NCI-H460 (cell line): ENCODE results near the gene DCXR. TPM values are rescaled to one million over a fixed set of nuclear protein-coding genes. Genes with fewer than 3 reads are reported as not detected.

Experiments
- DNase-seq: peaks from one replicate; pipeline ENCODE4 v3.0.0-alpha.2; 2016; ENCODE audit warnings: low read depth; ENCODE audit errors: extremely low read depth
- total RNA-seq: library from RNA; depleted of rRNA; stranded (reverse); fragments of >200 nt; shearing (Covaris generic); gene quantifications from 2 replicates; pipeline ENCODE4 v1.2.3, GENCODE V29; 2014

The DCXR gene
- total RNA-seq, 1 experiment from 2014 or later = 44.3 TPM

DNA sequence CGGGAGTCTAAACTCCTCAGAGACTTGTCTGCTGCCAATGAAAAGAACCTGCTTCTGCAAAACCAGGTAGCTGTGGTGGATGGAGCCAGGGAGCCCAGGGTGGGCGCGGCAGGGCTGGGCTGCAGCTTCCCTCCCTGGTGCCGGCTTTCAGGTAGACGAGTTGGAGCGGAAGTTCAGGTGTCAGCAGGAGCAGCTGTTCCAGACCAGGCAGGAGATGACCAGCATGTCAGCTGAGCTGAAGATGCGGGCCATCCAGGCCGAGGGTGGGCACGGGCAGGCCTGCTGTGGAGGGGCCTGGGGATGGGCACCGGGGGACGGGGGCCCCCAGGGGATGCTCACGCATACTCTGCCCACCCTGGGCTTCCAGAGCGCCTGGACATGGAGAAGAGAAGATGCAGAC lies 9.3 kb downstream of the DCXR start:
- DNase-seq = no peak

DNA sequence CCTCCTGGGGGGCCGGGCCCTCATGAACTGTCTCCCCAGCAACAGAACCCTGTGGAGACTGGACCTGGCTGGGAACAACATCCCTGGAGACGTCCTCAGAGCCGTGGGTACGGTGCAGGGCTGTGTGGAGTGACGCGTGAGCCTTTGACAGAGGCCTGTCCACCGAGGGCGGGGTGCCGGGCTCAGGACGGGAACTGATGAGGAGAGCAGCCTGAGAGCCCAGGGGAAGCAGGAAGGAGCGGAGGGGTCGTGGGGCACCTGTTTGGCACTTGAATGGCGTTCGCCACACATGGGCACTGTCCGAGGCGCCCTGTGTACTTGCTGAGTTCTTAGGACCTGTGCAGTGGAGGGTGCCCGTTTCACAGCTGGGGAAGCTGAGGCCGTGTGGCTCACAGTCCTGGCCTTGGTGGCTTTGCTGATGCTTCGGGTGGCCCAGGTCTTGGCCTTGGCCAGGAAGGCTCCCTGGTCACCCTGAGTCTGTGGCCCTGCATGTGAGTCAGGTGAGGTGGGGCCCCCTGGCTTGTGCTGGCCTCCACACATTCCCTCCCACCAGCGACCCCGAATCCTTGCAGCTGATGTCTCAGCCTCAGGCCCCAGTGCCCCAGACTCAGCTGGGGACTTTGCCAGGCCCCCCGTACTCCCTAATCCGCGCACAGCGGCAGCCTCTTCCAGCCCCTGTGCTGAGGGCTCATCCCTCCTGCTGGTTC lies 11.9 kb downstream of the DCXR start:
- DNase-seq = no peak

DNA sequence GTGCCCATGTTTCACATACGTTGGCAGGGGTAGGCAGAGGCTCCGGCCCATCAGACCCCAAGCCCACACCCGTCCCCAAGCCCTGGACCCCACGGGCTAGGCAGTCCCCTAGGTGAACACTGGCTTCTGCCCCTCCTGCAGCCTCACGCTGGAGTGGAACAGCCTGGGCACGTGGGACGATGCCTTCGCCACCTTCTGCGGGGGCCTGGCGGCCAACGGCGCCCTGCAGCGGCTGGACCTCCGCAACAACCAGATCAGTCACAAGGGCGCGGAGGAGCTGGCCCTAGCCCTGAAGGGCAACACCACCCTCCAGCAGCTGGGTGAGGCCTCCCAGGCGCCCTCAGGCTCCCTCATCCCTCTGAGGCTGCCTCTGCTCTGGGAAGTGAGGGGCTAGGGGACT lies 12.6 kb downstream of the DCXR start:
- no peak for DNase-seq

DNA sequence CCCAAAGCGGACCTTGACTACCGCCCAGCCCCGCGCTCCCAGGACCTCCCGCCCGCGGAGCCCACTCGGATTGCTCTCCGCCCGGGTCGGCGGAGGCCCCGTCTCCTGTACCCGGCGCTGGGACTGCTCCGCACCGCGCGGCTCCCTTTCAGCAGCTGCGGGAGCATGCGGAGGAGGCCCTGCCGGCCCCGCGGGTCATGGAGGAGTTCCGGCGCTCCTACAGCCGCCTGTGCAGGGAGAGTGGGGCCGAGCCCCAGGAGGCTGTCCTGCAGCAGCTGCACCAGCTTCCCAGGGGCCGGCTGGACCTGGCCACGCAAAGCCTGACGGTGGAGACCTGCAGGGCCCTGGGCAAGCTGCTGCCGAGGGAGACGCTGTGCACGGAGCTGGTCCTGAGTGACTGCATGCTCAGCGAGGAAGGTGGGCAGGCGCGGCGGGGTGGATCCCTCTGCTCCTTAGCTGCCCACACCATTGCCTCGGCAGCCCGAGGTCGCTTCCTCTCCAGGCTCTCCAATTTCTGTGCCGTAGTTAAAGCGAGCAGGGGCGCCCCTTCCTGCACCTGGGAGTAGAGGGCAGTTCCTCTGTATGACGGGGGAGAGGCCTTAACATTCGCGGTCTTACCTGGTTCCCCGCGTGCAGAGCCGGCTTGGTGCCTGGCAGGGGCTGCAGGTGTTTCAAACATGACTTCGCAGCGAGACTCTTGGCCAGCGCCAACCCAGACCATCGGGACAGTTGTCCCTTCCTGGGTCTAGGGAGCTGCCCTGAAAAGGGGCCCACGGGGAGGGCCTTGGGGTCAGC lies 13.9 kb downstream of the DCXR start:
- DNase-seq = no peak

DNA sequence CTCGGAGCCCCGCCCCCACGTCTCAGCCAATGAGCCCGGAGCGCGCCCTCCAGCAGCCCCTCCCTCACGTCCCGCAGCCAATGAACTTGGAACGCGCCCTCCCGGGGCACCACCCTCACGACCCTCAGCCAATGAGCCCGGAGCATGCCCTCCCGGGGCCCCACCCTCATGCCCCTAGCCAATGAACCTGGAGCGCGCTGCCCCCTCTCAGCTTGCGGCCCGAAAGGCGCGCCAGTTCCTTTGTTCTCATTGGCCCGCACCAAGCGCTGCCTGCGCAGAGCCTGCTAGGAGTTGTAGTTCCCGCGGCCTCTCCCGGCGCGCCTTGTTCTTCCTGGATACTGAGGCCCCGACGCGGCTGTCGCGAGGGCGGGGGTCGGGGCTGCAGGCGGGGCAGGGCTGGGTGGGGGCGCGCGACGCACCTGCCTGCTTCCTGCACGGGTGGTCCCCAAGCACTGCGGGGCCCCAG lies 14.5 kb downstream of the DCXR start, which contains the start of gene LRRC45:
LRRC45 (plus strand) TSS at position 325 of the 466 bp plus-strand sequence. CDS start 339 bp downstream, outside the sequence.
- peak; percentile 99 for DNase-seq

DNA sequence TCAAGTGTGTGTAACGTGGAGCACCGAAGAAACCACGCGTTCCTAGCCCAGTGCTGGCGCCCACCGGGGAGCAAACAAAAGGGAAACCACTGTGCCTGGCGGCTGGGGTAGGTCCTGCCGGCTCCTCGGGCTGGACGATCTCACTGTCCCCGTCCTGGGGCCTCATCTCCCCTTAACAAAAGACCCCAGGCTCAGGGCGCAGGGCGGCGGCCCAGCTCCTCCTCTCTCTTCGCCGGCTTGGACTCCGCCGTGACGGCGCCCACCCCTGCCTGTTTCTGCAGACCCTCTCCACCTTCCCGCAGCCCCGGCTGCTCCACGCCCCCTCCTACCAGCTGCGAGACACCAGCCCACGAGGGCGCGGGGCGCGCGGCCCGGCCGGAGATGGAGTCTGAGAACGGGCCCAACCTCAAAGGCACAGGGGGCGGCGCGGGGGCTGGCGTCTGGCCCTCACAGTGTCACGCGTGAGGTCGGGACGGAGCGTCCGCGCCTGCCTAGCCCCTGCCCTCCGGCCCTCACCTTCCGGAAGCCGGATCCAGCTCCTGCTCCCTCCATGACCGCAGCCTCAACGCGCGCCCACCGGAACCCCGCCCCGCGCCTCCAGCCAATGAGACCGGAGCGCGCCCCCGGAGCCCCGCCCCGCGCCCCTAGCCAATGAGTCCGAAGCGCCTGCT lies 15.1 kb downstream of the DCXR start, which contains the start of gene CENPX:
CENPX (minus strand) TSS at position 569 of the 671 bp plus-strand sequence; CDS start at position 552, 17 bp downstream.
- no peak for DNase-seq

DNA sequence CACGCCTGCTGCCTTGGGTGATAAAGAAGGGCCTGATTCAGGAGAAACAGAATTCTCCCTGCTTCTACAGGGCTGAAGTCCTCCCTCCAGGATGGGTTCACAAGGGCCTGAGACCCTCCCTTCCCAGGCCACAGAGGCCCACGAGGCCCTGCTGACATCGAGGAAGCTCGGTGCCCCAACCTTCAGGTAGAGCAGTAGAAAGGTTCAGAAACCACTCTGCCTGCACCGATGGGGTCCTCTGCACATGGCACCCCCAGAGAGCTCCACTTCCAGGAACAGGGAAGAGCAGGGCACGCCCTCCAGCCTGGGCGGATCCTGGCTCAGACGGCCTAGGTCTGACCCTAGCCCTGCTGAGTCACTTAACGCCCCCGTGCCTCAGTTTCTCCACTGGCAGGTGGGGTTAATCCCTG lies 15.6 kb downstream of the DCXR start:
- no peak for DNase-seq

DNA sequence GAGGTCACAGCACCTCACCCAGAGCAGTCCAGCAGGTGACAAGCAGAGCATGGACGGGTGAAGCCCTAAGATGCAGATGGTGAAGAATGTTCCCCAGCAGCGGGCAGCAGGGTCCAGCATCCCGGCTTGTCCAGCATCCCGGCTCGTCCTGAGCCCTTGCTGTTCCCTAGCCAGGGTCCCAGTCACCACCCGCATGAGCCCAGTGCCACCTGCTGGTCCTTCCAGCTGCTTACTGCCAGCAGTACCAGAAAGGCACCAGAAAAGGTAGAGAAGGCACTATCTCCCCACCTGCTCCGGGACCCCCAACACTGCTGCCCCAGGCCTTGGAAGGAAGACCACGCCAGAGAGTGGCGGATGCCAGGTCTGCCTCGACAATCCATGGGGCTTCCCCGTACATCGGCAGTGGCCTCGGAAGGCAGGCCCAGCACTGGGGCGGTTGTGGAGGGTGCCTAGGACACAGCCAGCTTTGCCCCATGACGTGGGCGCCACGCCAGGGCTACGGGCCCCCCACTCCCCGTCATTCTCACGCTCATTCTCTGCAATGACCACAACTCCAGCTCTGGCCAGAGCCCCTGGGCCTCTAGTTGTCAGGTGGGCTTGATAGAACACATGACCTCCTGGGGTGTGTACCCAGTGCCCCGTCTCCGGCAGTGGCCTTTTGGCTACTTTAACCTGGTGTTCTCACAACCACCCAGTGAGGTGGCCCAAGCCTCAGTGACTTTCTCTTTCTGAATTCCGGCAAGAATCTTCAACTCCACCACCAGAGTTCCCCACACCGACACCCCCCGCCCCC lies 16.2 kb downstream of the DCXR start:
- DNase-seq = peak; percentile 80

DNA sequence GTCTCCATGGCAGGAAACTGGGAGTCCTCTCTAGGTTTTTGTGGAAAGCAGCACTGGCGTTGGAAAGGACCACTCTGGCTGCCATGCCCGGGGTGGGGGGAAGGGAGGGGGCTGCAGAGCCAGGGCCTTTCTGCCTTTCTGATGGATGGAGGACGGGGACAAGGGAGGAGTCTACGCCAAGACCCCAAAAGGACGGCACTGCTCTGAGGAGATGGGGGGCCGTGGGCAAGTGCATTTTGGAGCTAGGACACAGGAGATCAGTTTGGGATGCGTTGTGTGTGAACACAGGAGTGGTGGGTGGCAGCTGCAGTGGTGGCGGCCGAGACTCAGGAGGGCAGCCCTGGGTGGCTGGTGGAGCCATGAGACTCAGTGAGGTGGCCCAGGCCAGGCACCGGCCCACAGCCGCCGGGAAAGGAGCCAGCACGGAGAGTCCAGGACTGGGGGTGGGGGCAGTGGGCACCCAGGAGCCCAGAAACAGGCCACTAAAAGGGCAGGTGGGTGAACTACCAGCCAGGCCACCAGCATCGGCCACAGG lies 16.9 kb downstream of the DCXR start:
- DNase-seq = no peak

DNA sequence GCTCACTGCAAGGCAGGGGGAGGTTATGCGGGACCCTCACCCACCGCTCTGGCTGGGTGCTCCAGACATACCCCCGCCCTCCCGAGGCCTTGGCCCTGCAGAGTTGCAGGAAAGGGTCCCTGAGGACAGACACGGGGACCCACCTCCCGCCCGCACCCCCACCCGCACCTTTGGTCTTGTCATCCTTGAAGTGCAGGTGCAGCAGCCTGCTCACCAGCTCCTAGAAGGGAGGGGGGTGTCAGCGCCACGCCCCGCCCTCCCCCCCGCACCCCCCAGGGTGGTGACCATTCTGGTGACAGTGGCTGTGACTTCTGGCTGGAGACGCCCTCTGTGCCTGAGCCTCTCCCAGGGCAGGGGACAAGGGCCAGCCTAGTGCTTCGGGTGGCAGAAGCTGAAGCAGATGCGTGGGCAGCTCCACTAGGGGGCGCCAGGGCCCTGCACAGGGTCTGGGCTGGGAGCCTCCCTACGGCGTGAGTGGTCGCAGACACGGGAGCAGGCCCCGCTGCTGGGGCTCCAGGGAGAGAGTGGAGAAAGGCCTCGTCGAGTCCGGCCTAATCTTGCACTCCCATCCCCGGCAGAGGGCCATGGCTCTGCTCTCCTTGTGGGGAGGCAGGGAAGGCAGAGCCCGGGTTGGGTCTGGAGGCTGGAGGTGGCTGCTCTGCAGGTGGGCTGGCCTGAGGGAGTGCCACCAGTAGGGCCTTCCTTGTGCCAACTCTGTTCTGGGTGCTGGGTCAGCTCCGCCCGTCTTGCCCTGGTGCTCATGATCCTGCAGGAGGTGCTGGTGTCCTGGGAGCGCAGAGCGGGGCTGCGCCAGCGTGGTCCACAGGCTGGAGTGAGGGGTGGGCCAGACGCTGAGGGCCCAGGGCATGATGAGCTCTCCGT lies 17.6 kb downstream of the DCXR start:
- peak; percentile 49 for DNase-seq

DNA sequence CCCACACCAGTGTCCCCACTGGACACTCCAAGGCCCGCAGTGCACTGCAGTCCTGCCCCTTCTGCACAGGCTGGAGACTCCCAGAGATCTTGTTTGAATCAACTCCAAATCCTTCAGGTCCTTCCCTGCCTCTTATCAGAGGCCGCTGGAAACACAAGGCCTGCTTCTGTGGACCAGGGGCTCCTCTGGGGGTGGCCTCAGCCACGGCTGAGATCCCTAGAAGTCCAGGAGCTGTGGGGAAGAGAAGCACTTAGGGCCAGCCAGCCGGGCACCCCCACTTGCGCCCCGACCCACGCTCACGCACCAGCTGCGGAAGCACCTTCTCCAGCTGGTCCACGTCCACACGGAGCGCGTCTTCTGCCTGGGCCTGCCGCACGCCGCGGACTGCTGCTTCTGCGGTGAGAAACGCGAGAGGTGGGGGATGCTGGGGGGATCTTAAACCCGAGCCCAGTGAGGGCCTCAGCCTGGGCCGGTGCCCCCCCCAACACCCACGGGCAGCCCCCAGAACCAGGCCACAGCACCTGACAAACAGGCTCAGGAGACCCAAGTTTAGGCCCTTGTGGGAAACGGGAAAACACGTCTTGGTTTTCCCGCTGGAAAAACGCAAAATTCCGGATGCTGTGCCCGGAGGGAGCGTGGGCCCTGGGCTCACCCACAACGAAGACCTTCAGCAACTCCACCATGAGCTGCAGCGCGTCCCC lies 18.4 kb downstream of the DCXR start:
- no peak for DNase-seq

DNA sequence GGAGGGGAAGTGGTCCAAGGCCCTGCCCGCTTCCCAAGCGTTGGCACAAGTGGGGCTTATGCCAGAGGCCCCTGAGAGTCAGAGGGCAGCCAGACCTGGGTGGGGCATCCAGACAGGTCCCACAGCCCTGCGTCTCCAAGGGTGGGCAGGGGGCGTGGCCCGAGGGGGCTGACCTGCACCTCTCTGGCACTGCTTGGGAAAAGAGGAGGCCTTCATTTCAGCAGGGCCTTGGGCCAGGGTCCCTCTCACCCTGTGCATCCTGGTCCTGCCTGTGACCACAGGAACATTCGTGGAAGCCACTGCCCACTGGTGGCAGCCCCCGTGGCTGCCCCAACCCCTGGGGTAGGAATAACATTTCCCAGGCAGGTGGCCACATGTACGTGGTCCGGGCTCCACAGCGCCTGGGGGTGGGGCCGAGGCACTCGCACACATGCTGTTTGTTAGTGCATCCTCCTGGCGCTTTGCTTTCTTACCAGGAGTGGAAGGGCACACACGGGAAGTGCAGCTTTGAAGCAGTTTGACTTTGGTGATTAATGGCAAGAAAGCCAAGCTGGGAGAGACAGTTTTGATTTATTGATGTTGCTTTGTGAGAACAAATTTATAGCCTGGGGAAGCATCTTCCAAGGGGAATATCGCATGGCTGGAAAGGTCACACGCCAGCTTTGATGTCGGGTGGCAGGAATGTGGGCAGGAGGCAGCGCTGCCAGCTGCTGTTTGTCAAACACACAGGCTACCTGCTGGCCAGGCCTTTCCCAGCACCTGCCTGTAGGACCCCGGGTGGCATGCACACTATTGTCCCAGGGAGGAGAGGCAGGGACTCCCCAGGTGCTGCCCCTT lies 19.1 kb downstream of the DCXR start:
- DNase-seq = no peak

DNA sequence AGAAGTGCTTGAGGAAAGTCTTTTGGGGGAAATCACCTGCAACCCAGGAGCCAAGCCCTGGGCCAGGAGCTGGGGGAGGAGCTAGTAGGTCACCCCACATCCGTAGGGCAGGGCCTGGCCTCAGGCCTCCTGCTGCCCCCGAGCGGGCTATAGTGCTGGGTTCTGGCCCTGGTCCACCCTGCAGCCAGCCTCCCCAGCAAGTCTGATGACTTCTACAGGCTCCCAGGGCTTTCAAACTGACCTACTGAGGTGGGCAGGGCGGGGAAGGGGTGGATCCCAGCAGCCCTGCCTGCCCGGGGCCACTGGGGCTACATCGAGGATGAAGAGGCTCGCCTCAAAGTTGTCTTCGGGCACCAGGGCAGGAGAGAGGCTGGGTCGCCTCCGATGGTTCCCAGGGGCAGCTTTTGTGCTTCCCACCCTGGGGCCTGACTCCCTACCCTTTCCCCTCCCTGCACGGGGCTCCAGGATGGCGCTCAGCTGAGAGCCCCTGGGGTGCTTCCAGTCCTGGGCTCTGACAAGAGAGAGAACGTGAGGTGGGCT lies 19.8 kb downstream of the DCXR start:
- DNase-seq = no peak

DNA sequence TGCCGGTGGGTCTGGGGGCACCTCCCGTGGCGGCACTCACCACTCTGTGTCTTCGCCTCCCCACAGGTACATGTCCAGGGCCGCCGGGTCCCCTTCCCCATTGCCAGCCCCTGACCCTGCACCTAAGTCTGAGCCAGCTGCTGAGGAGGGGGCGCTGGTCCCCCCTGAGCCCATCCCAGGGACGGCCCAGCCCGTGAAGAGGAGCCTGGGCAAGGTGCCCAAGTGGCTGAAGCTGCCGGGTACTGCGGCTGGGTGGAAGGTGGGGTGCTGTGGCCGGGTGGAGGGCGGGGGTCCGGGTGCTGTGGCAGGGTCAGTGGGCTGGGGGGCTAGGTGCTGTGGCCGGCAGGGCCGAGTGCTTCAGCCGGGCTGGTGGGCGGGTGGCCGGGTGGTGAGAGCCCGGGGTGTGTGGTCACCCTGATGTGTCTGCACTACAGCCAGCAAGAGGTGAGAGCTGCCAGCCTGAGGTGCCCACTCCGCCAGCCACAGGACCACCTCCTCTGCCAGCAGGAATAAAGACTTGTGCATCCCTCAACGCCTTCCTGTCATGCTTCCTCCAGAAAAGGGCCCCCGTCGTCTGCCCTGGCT lies 20.5 kb downstream of the DCXR start:
- DNase-seq = no peak

DNA sequence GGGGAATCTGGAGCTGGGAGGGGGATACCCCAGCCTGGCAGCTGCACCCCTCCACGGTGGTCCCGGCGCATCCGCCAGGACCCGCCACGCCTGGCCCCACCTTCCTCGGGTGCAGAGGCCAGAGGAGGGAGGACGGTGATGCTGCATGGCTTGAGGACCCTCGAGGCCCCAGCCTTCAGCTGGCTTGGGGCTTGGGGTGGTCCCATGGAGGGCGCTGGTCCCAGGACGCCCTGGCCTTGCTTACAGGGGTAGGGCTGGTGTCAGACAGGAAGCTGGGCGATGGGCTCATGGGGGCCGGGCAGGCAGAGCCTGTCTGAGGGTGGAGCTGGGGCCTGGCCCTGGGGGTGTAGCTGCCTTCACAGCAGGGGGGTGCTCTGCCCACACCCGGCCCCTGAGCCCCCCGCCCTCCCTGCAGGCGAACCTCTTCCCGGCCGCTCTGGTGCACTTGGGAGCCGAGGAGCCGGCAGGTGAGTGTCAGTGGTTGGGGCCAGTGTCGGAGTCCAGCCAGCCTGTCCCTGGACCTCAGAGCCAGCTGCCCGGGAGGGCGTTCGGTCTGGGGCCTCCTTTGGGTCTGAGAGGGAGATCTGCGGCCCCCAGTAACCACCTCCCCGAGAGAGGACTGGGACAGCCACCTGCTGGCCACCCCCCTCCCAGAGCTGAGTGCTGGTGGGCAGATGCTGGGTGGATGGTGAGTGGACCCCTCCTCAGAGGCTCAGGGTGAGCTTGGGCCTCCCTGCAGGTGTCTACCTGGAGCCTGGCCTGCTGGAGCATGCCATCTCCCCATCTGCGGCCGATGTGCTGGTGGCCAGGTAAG lies 21.2 kb downstream of the DCXR start:
- DNase-seq = no peak

DNA sequence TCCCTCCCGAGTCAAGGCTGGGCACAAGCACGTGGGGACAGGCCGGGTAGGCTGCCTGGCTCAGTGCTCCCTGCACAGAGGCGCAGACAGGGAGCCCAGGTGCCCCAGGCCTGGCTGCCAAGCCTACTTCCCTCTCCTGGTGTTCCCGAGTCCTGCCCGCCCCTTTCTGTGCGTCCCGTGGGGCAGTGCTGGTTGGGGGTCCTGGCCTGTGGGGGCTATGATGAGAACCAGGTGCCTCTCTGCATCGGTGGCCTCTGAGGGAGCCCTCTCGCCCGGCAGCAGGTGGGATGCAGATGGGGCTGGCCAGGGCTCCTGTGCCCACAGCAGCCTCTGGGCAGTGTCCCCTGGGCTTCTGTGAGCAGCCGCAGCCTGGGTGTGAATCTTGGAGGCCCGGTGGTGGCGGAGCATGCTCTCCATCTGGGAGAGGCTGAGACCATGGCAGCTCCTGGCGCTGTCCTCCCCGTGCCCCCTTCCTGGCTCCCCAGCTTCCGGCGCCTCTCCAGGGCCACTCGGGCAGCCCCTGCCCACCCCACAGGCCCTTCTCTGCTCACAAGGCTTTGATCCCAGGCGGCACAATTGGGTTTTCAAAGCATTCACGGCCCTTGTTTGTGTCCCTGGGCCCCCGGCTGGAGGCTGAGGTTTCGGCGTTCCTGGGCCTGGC lies 22.1 kb downstream of the DCXR start:
- DNase-seq = no peak
